Progenitor cell of endocrine pancreas (in vitro differentiated cells): ENCODE results near the gene UQCRHL. TPM values are rescaled to one million over a fixed set of nuclear protein-coding genes. Genes with fewer than 3 reads are reported as not detected.
A peak's percentile ranks its signal among the peaks of the same experiment; 100 is the strongest.

Experiments
- DNase-seq: peaks from one replicate; pipeline ENCODE4 v3.0.0; 2021; ENCODE audit warnings: low spot score; ENCODE audit not compliant: unreplicated experiment
- H3K27ac Mint-ChIP-seq: 2 replicates; pipeline ENCODE4 v1.8.0; 2021; ENCODE audit warnings: mild to moderate bottlenecking, moderate library complexity, mixed read lengths
- H3K27me3 Mint-ChIP-seq: 2 replicates; pipeline ENCODE4 v1.8.0; 2021; ENCODE audit warnings: mixed read lengths
- H3K36me3 Mint-ChIP-seq: 2 replicates; pipeline ENCODE4 v1.8.0; 2022; ENCODE audit warnings: mixed read lengths; ENCODE audit not compliant: insufficient read depth
- H3K4me1 Mint-ChIP-seq: 2 replicates; pipeline ENCODE4 v1.8.0; 2021; ENCODE audit warnings: low read depth, mixed read lengths
- H3K4me3 Mint-ChIP-seq: 2 replicates; pipeline ENCODE4 v1.8.0; 2021; ENCODE audit warnings: low read depth, mild to moderate bottlenecking, moderate library complexity, mixed read lengths
- H3K9me3 Mint-ChIP-seq: 2 replicates; pipeline ENCODE4 v1.8.0; 2021; ENCODE audit warnings: low read depth, mixed read lengths
- CTCF ChIP-seq: fragments of 200-600 bp; sonication (generic); IDR thresholded peaks from one replicate; pipeline ENCODE4 v1.5.0; 2021; ENCODE audit warnings: antibody characterized with exemption, mild to moderate bottlenecking; ENCODE audit not compliant: unreplicated experiment
- total RNA-seq: library from RNA; stranded (reverse); gene quantifications from 2 replicates; pipeline ENCODE4 v1.2.1, GENCODE V29; 2021

Gene UQCRHL
- total RNA-seq, 1 donor from 2014 or later: 3.5 TPM

GRCh38 chr1:15757575-15758342, 49.7 kb downstream of the UQCRHL start:
- Mint-ChIP-seq H3K36me3 (peaks cover 4% of the 10 kb centered on the region), H3K4me3 (peak overlapping the region; percentile 83), H3K27ac (peak overlapping the region; percentile 97), H3K9me3 (no peaks in the 10 kb centered on the region), H3K27me3 (no peaks in the 10 kb centered on the region), H3K4me1 (peaks cover 27% of the 10 kb centered on the region)
- no peak for DNase-seq
- peak; percentile 35 for TF ChIP-seq CTCF

Other genes with a start within 250 kb of the UQCRHL start
- 3.1 and 4.0 TPM in 2 replicates for gene AGMAT, start 222.6 kb downstream of the UQCRHL start, total RNA-seq
- gene DDI2, start 190.2 kb downstream of the UQCRHL start, total RNA-seq: 34.5 and 35.6 TPM in 2 replicates
- gene PLEKHM2, start 123.3 kb downstream of the UQCRHL start, total RNA-seq: 60.1 and 70.4 TPM in 2 replicates
- gene SLC25A34, start 71.4 kb downstream of the UQCRHL start, total RNA-seq: 5.5 and 6.0 TPM in 2 replicates
- 0.44 and 1.4 TPM in 2 replicates for gene TMEM82, start 65.2 kb downstream of the UQCRHL start, total RNA-seq
- gene FBLIM1, start 48.9 kb downstream of the UQCRHL start, total RNA-seq: 101 and 105 TPM in 2 replicates
- gene SPEN, start 40.1 kb upstream of the UQCRHL start, total RNA-seq: 55.8 and 58.0 TPM in 2 replicates
- gene ZBTB17, start 168.5 kb upstream of the UQCRHL start, total RNA-seq: 52.6 and 57.7 TPM in 2 replicates
- gene SRARP, start 196.6 kb upstream of the UQCRHL start, total RNA-seq: not detected in 2 replicates
- gene HSPB7, start 210.4 kb upstream of the UQCRHL start, total RNA-seq: not detected in 2 replicates
- gene CLCNKA, start 214.4 kb upstream of the UQCRHL start, total RNA-seq: 2.2 and 2.4 TPM in 2 replicates
- gene CLCNKB, start 236.1 kb upstream of the UQCRHL start, total RNA-seq: 1.5 and 2.3 TPM in 2 replicates